ENCODE data around the gene MYO9A. TPM values are rescaled to one million over a fixed set of nuclear protein-coding genes. Genes with fewer than 3 reads are reported as not detected.
"Not testable (repeated sequence)": the region's sequence is repeated elsewhere in the genome, so short reads cannot be mapped to it uniquely, and the experiment has no call there.

MYO9A gene
- total RNA-seq, 2 donors from 2014 or later, result 34.9 to 36.4 TPM

- TF ChIP-seq CTCF (conservative IDR thresholded peaks at IDR 0.05), result no peak
- no peak for DNase-seq
- H3K4me1 ChIP-seq (ENCODE audit: control insufficient read depth, insufficient read depth, low read length), result no peaks in the 10 kb centered on the region
- no peak overlapping the region for H3K9ac ChIP-seq (ENCODE audit: extremely low read depth, low read length, poor library complexity, severe bottlenecking)
- no peaks in the 10 kb centered on the region for H3K9me3 ChIP-seq (ENCODE audit: control insufficient read depth, low read length)
- Mint-ChIP-seq H3K36me3 (ENCODE audit: low read depth) (peaks cover 3% of the 10 kb centered on the region), H3K4me3 (no peak overlapping the region), H3K27me3 (ENCODE audit: insufficient read depth) (peaks cover 4% of the 10 kb centered on the region), H3K9me3 (peaks cover 5% of the 10 kb centered on the region), H3K27ac (no peak overlapping the region), H3K4me1 (no peaks in the 10 kb centered on the region)
- H3K4me3 ChIP-seq (ENCODE audit: low read length), result no peak overlapping the region
- no peak overlapping the region for H3K27ac ChIP-seq (ENCODE audit: low read depth, low read length)
- no peaks in the 10 kb centered on the region for H3K27me3 ChIP-seq (ENCODE audit: control insufficient read depth, insufficient read depth, low read length, poor library complexity, severe bottlenecking)
- WGBS, 2 experiments (ENCODE audit: insufficient coverage in 1 of 2, insufficient read length in 1 of 2), result 85 to 92% methylated on average over 4 to 5 of the region's 6 CpGs
- no peaks in the 10 kb centered on the region for H3K36me3 ChIP-seq (ENCODE audit: control insufficient read depth, insufficient read depth, low read length)
Observed at GRCh38 chr15:72078887-72079286, 39.1 kb downstream of the MYO9A start.

- Histone ChIP-seq H3K9ac (ENCODE audit: extremely low read depth, low read length, poor library complexity, severe bottlenecking) (no peak overlapping the region), H3K36me3 (ENCODE audit: control insufficient read depth, insufficient read depth, low read length) (no peaks in the 10 kb centered on the region), H3K9me3 (ENCODE audit: control insufficient read depth, low read length) (no peaks in the 10 kb centered on the region), H3K27me3 (ENCODE audit: control insufficient read depth, insufficient read depth, low read length, poor library complexity, severe bottlenecking) (no peaks in the 10 kb centered on the region), H3K27ac (ENCODE audit: low read depth, low read length) (no peak overlapping the region), H3K4me3 (ENCODE audit: low read length) (no peak overlapping the region), H3K4me1 (ENCODE audit: control insufficient read depth, insufficient read depth, low read length) (no peaks in the 10 kb centered on the region)
- WGBS, 2 experiments (ENCODE audit: insufficient coverage in 1 of 2, insufficient read length in 1 of 2), result 96 to 100% methylated on average over 1 of the region's 1 CpG
- H3K4me1 Mint-ChIP-seq, result no peaks in the 10 kb centered on the region
- peaks cover 4% of the 10 kb centered on the region for H3K27me3 Mint-ChIP-seq (ENCODE audit: insufficient read depth)
- H3K36me3 Mint-ChIP-seq (ENCODE audit: low read depth), result no peaks in the 10 kb centered on the region
- H3K9me3 Mint-ChIP-seq, result no peaks in the 10 kb centered on the region
- TF ChIP-seq CTCF (conservative IDR thresholded peaks at IDR 0.05), result no peak
- no peak for DNase-seq
- no peak overlapping the region for H3K4me3 Mint-ChIP-seq
- H3K27ac Mint-ChIP-seq, result no peak overlapping the region
Observed at GRCh38 chr15:72077950-72078349, 40.0 kb downstream of the MYO9A start.

- WGBS, 2 experiments (ENCODE audit: insufficient coverage in 1 of 2, insufficient read length in 1 of 2), result 90 to 100% methylated on average over 2 to 5 of the region's 5 CpGs
- H3K9me3 Mint-ChIP-seq, result no peaks in the 10 kb centered on the region
- no peak for TF ChIP-seq CTCF (conservative IDR thresholded peaks at IDR 0.05)
- no peak for DNase-seq
- no peak overlapping the region for H3K4me3 ChIP-seq (ENCODE audit: low read length)
- no peak overlapping the region for H3K27ac ChIP-seq (ENCODE audit: low read depth, low read length)
- H3K27ac Mint-ChIP-seq, result no peak overlapping the region
- no peak overlapping the region for H3K9ac ChIP-seq (ENCODE audit: extremely low read depth, low read length, poor library complexity, severe bottlenecking)
- H3K36me3 Mint-ChIP-seq (ENCODE audit: low read depth), result peaks cover 2% of the 10 kb centered on the region
- H3K4me1 Mint-ChIP-seq, result no peaks in the 10 kb centered on the region
- H3K27me3 Mint-ChIP-seq (ENCODE audit: insufficient read depth), result no peaks in the 10 kb centered on the region
- H3K27me3 ChIP-seq (ENCODE audit: control insufficient read depth, insufficient read depth, low read length, poor library complexity, severe bottlenecking), result no peaks in the 10 kb centered on the region
- no peaks in the 10 kb centered on the region for H3K9me3 ChIP-seq (ENCODE audit: control insufficient read depth, low read length)
- no peaks in the 10 kb centered on the region for H3K36me3 ChIP-seq (ENCODE audit: control insufficient read depth, insufficient read depth, low read length)
- no peak overlapping the region for H3K4me3 Mint-ChIP-seq
- H3K4me1 ChIP-seq (ENCODE audit: control insufficient read depth, insufficient read depth, low read length), result no peaks in the 10 kb centered on the region
Observed at GRCh38 chr15:72074335-72075060, 43.5 kb downstream of the MYO9A start.

GRCh38 chr15:72071448-72071825 lies 46.5 kb downstream of the MYO9A start:
- not testable (repeated sequence) for H3K27me3 Mint-ChIP-seq (ENCODE audit: insufficient read depth)

More at GRCh38 chr15:72071448-72071825, 46.5 kb downstream of the MYO9A start:
- H3K27ac Mint-ChIP-seq; H3K4me1 Mint-ChIP-seq; H3K4me1 ChIP-seq (ENCODE audit: control insufficient read depth, insufficient read depth, low read length); H3K9ac ChIP-seq (ENCODE audit: extremely low read depth, low read length, poor library complexity, severe bottlenecking); H3K36me3 ChIP-seq (ENCODE audit: control insufficient read depth, insufficient read depth, low read length); H3K4me3 ChIP-seq (ENCODE audit: low read length); H3K27ac ChIP-seq (ENCODE audit: low read depth, low read length); H3K36me3 Mint-ChIP-seq (ENCODE audit: low read depth); DNase-seq; H3K9me3 ChIP-seq (ENCODE audit: control insufficient read depth, low read length); H3K4me3 Mint-ChIP-seq; H3K27me3 ChIP-seq (ENCODE audit: control insufficient read depth, insufficient read depth, low read length, poor library complexity, severe bottlenecking); H3K9me3 Mint-ChIP-seq: not testable (repeated sequence)
- 93 to 97% methylated on average over 6 to 8 of the region's 8 CpGs for WGBS, 2 experiments (ENCODE audit: insufficient coverage in 1 of 2, insufficient read length in 1 of 2)

Measured in endodermal cell (in vitro differentiated cells).